Retina (tissue), 1 donor: ENCODE data around the gene PDIA2.

Source experiments
- DNase-seq: peaks from one replicate; pipeline ENCODE4 v3.0.0-alpha.2; 2016

The PDIA2 gene

GRCh38 chr16:280991-281659 lies 1.8 kb upstream of the PDIA2 start:
- peak; percentile 46 for DNase-seq

DNA sequence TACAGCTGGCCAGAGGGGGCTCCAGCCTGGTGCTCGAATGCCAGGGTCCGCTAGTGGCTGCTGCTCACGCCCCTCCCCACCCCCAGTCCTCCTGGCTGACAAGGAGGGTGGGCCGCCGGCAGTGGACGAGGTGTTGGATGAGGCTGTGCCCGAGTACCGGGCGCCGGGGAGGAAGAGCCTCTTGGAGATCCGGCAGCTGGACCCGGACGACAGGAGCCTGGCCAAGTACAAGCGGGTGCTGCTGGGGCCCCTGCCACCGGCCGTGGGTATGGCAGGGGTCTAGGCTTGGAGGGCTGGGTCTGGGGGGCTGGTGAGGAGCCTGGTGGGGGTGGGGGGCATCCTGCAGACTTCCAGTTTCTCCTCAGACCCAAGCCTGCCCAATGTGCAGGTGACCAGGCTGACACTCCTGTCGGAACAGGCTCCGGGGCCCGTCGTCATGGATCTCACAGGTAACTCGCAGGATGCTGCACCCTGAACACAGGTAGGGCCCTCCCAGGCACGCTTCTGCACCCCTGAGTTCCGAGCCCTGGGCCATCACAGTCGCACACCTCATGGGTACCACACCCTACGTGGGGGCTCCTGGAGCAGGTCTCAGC lies 1.2 kb upstream of the PDIA2 start:
- no peak for DNase-seq

GRCh38 chr16:282491-282890 lies 473 bp upstream of the PDIA2 start:
- no peak for DNase-seq

- DNase-seq, result no peak
Measured at GRCh38 chr16:284204-285120, 1.5 kb downstream of the PDIA2 start.

DNA sequence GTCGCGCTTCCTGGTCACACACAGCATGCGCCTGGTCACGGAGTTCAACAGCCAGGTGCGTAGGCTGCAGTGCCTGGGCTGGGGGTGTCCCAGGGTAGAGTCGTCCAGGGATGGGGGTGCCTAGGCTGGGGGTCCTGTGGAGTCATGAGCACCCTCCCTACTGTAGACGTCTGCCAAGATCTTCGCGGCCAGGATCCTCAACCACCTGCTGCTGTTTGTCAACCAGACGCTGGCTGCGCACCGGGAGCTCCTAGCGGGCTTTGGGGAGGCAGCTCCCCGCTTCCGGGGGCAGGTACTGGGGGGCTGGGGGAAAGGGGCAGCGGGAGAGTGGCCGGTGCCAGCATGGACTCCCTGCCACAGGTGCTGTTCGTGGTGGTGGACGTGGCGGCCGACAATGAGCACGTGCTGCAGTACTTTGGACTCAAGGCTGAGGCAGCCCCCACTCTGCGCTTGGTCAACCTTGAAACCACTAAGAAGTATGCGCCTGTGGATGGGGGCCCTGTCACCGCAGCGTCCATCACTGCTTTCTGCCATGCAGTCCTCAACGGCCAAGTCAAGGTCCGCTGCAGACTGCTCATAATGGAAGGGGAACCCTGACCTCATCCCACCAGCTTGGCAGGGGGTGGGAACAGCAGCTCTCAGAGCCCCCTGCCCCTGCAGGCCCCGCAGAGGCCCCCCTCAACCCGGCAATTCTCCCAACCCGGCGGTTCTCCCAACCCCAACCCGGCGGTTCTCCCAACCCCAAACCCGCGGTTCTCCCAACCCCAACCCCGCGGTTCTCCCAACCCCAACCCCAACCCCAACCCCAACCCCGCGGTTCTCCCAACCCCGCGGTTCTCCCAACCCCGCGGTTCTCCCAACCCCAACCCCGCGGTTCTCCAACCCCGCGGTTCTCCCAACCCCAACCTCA lies 2.4 kb downstream of the PDIA2 start:
- DNase-seq, result no peak

- DNase-seq, result no peak
Measured at GRCh38 chr16:286491-287297, 3.7 kb downstream of the PDIA2 start.

DNA sequence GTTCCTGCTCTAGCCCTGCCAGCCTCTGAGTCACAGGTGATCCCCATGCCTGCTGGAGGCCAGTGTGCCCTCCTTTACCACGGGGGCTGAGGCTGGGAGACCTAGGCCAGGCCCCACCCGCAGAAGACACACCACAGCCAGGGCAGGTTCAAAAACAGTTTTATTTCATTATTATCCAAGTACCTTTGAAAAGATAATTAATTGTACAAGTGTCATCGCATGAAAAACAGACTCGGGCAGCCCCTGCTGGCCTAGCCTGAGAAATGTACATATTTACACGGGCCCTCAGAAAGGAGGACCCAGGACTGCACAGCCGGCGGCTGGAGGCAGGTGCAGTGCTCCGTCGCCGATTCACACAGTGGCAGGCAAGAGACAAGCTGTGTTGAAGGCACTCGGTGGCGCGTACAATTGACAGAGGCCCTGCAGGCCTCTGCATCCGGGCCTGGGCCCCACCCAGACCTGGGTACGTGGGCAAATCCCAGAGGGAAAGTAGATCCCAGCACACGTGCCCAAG lies 4.4 kb downstream of the PDIA2 start:
- no peak for DNase-seq

- DNase-seq, result no peak
Measured at GRCh38 chr16:287981-288920, 5.3 kb downstream of the PDIA2 start.

GRCh38 chr16:289395-289997 lies 6.5 kb downstream of the PDIA2 start:
- DNase-seq, result no peak

- DNase-seq, result no peak
Measured at GRCh38 chr16:290015-290680, 7.2 kb downstream of the PDIA2 start.

DNA sequence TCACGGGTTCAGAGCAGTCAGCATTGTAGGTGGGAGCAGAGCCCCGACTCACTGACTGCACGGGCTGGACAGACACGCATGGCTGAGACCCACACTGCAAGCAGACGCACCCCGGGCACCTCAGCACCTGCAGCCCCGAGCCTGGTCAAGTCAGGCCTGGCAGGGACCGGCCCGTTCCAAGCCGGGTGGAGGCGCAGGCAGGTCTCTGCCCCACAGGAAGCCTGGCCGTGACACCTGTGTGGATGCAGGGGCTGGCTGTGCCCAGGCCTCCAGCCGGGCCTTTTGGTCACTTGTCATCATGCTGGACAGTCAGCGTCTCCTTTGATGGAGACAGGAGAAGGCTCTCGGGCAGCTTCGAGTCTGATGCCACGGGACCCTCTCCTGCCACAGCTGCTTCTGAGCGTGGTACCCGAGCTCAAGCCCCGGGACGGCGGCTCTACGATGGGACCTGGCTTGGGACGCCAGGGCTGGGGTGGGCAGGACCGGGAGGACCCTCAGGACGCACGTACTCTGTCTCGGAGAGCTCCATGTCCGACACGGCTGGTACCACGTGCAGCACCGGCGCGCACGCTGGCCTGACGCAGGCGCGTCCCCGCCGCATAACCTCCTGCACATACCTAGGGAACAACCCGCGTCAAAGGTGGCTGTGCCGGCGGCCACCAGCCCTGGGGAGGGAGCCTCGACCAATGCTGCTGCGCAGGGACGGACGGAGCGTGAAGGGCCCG lies 7.9 kb downstream of the PDIA2 start:
- no peak for DNase-seq

- DNase-seq, result no peak
Measured at GRCh38 chr16:291539-291938, 8.6 kb downstream of the PDIA2 start.

DNA sequence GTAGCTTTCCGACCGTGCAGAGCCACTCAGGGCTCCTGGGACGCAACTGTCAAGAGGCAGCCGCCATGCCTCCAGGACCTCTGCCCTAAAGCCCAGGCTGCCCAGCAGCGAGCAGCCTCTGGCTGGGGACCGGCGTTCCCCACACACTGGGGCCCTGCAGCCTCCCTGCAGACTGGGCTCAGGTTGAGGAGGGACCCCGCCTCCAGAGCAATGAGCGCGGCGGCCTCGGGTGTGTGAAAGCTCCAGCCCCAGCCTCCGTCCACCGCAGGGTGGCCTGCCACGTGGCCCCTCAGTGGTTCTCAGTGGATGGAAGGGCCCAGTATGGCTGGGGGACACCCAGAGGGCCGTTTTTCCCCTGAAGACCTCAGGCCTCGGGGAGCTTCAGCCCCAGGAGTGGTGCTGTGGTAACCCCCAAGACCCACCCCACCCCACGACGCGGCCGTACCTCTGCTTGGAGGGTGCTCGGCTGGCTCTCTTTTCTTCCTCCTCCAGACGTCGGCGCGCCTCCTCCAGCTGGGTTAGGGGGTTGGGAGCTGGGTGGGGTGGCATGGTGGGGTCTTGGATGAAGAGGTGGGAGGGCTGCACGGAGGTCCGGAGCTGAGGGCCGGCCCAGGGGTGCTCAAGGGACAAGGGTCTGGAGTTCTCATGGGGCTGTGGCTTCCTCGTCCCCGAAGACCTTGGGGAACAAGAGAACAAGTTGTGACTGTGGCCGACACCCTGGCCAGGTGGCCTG lies 10.2 kb downstream of the PDIA2 start:
- DNase-seq, result no peak

- DNase-seq, result no peak
Measured at GRCh38 chr16:296276-296675, 13.3 kb downstream of the PDIA2 start.

- DNase-seq, result no peak
Measured at GRCh38 chr16:296806-297510, 14.0 kb downstream of the PDIA2 start.

DNA sequence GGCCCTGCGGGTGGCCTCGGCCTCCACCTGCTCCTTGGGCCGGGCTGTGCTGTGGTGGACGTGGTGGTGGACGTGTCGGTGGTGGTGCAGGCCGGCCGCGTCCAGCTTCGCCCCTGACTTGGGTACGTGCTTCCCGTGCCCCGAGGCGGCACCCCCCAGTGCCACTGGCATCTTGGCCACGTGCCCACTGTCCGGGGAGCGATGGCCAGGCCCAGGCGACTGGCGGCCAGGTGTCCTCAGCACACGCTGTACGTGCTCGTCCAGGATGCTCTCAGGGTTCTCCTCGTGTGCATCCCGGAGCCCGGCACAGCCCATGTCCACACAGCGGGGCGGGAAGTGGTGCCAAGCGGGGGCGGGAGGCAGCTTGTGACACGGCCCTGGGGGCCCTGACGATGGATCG lies 14.9 kb downstream of the PDIA2 start:
- no peak for DNase-seq

DNA sequence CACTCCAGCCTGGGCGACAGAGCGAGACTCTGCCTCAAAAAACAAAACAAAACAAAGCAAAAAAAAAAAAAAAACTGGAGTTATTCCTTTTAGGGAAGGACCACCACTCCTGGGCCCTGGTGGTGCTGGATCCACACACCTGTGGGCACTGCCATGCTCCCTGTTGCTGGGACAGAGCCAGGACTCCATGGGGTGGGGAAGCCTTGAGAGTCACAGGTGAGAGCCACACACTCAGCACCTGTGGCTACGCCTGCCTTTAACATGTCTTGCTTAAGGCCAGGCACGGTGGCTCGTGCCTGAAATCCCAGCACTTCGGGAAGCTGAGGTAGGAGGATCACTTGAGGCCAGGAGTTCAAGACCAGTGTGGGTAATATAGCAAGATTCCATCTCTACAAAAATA lies 18.3 kb downstream of the PDIA2 start:
- DNase-seq, result no peak
